Activated naive CD4-positive, alpha-beta T cell treated with anti-CD3 and anti-CD28 coated beads for 36 hours (primary cell): ENCODE data around the gene TMEM204. TPM values are rescaled to one million over a fixed set of nuclear protein-coding genes. Genes with fewer than 3 reads are reported as not detected.

Experiments used
- CTCF ChIA-PET: fragments of 350-600 bp; sonication (Branson Sonifier 250); formaldehyde crosslinking; loops from one replicate; lab custom pipeline; 2021; ENCODE audit warnings: antibody characterized with exemption; lab: Charles Lee
- DNase-seq: peaks from one replicate; pipeline ENCODE4 v3.0.0-alpha.2; 2020
- H3K27ac Mint-ChIP-seq: one replicate; pipeline ENCODE4 v1.8.0; 2021; ENCODE audit warnings: mild to moderate bottlenecking, mixed read lengths
- H3K27me3 Mint-ChIP-seq: one replicate; pipeline ENCODE4 v1.8.0; 2021; ENCODE audit warnings: low read depth, mixed read lengths
- H3K36me3 Mint-ChIP-seq: one replicate; pipeline ENCODE4 v1.8.0; 2021; ENCODE audit warnings: low read depth, mixed read lengths
- H3K4me1 Mint-ChIP-seq: one replicate; pipeline ENCODE4 v1.8.0; 2021; ENCODE audit warnings: low read depth, mixed read lengths
- H3K4me3 Mint-ChIP-seq: one replicate; pipeline ENCODE4 v1.8.0; 2021; ENCODE audit warnings: mild to moderate bottlenecking, moderate library complexity, mixed read lengths
- H3K9me3 Mint-ChIP-seq: one replicate; pipeline ENCODE4 v1.8.0; 2021; ENCODE audit warnings: mixed read lengths
- intact Hi-C: fragments of 100-400 bp; cut with micrococcal nuclease; formaldehyde crosslinking; loops from one replicate; pipeline ENCODE4 v1.15.1; 2023
- total RNA-seq, 2 experiments: library from RNA; stranded (reverse); gene quantifications; one replicate each; pipeline ENCODE4 v1.2.3, GENCODE V29; 2021

TMEM204 gene
- total RNA-seq, 2 experiments from 2014 or later, result 7.7 to 8.2 TPM

- H3K36me3 Mint-ChIP-seq, result peaks cover 19% of the 10 kb centered on the region
- peak overlapping the region; percentile 69 for H3K27ac Mint-ChIP-seq
- peaks cover 16% of the 10 kb centered on the region for H3K4me1 Mint-ChIP-seq
- no peaks in the 10 kb centered on the region for H3K9me3 Mint-ChIP-seq
- H3K27me3 Mint-ChIP-seq, result no peaks in the 10 kb centered on the region
- intact Hi-C loops, result loop anchor here (1.0 to 10.0 kb wide), 5 partner anchors 18 to 185 kb away; partner anchors contain the start of genes CLCN7, CRAMP1, IFT140 and JPT2
- no peak for DNase-seq
- CTCF ChIA-PET, result no interaction called here
- H3K4me3 Mint-ChIP-seq, result peak overlapping the region; percentile 90
Observed at GRCh38 chr16:1493746-1494094, 39.7 kb upstream of the TMEM204 start.

- intact Hi-C loops, result loop anchor here (10.0 kb wide), 1 partner anchor 121 kb away; the partner anchor contains the start of genes CRAMP1 and IFT140
- DNase-seq, result no peak
- H3K36me3 Mint-ChIP-seq, result peaks cover 19% of the 10 kb centered on the region
- H3K4me3 Mint-ChIP-seq, result peak overlapping the region; percentile 90
- peaks cover 16% of the 10 kb centered on the region for H3K4me1 Mint-ChIP-seq
- no peaks in the 10 kb centered on the region for H3K9me3 Mint-ChIP-seq
- H3K27me3 Mint-ChIP-seq, result no peaks in the 10 kb centered on the region
- peak overlapping the region; percentile 69 for H3K27ac Mint-ChIP-seq
- CTCF ChIA-PET, result no interaction called here
Observed at GRCh38 chr16:1494129-1494640, 39.3 kb upstream of the TMEM204 start.

- no peaks in the 10 kb centered on the region for H3K9me3 Mint-ChIP-seq
- no peaks in the 10 kb centered on the region for H3K27me3 Mint-ChIP-seq
- peak overlapping the region; percentile 90 for H3K4me3 Mint-ChIP-seq
- H3K4me1 Mint-ChIP-seq, result peaks cover 16% of the 10 kb centered on the region
- H3K27ac Mint-ChIP-seq, result no peak overlapping the region
- intact Hi-C loops, result loop anchor here (10.0 kb wide), 1 partner anchor 120 kb away; the partner anchor contains the start of genes CRAMP1 and IFT140
- CTCF ChIA-PET, result no interaction called here
- DNase-seq, result no peak
- H3K36me3 Mint-ChIP-seq, result peaks cover 19% of the 10 kb centered on the region
Observed at GRCh38 chr16:1494711-1495110, 38.8 kb upstream of the TMEM204 start.

- DNase-seq, result no peak
- Mint-ChIP-seq H3K4me1 (peaks cover 16% of the 10 kb centered on the region), H3K27ac (no peak overlapping the region), H3K9me3 (no peaks in the 10 kb centered on the region), H3K36me3 (peaks cover 19% of the 10 kb centered on the region), H3K4me3 (peak overlapping the region; percentile 29), H3K27me3 (no peaks in the 10 kb centered on the region)
- intact Hi-C loops, result loop anchor here (10.0 kb wide), 1 partner anchor 119 kb away; the partner anchor contains the start of genes CRAMP1 and IFT140
- CTCF ChIA-PET, result no interaction called here
Observed at GRCh38 chr16:1495211-1495888, 38.1 kb upstream of the TMEM204 start.

GRCh38 chr16:1495889-1496262 is 37.6 kb upstream of the TMEM204 start:
- H3K4me1 Mint-ChIP-seq, result peaks cover 16% of the 10 kb centered on the region
- DNase-seq, result no peak
- CTCF ChIA-PET, result no interaction called here
- peaks cover 19% of the 10 kb centered on the region for H3K36me3 Mint-ChIP-seq
- H3K4me3 Mint-ChIP-seq, result no peak overlapping the region
- H3K9me3 Mint-ChIP-seq, result no peaks in the 10 kb centered on the region
- no peak overlapping the region for H3K27ac Mint-ChIP-seq
- intact Hi-C loops, result loop anchor here (10.0 kb wide), 1 partner anchor 119 kb away; the partner anchor contains the start of genes CRAMP1 and IFT140
- no peaks in the 10 kb centered on the region for H3K27me3 Mint-ChIP-seq

- Mint-ChIP-seq H3K4me1 (peaks cover 16% of the 10 kb centered on the region), H3K4me3 (no peak overlapping the region), H3K27me3 (no peaks in the 10 kb centered on the region), H3K36me3 (peaks cover 19% of the 10 kb centered on the region), H3K27ac (no peak overlapping the region), H3K9me3 (no peaks in the 10 kb centered on the region)
- DNase-seq, result no peak
- CTCF ChIA-PET, result no interaction called here
- intact Hi-C loops, result loop anchor here (10.0 kb wide), 1 partner anchor 118 kb away; the partner anchor contains the start of genes CRAMP1 and IFT140
Observed at GRCh38 chr16:1496464-1496863, 37.0 kb upstream of the TMEM204 start.

- CTCF ChIA-PET, result no interaction called here
- no peaks in the 10 kb centered on the region for H3K27me3 Mint-ChIP-seq
- H3K36me3 Mint-ChIP-seq, result peaks cover 20% of the 10 kb centered on the region
- intact Hi-C loops, result loop anchor here (10.0 kb wide), 1 partner anchor 118 kb away; the partner anchor contains the start of genes CRAMP1 and IFT140
- H3K4me3 Mint-ChIP-seq, result no peak overlapping the region
- DNase-seq, result no peak
- peaks cover 16% of the 10 kb centered on the region for H3K4me1 Mint-ChIP-seq
- no peak overlapping the region for H3K27ac Mint-ChIP-seq
- no peaks in the 10 kb centered on the region for H3K9me3 Mint-ChIP-seq
Observed at GRCh38 chr16:1497014-1497598, 36.4 kb upstream of the TMEM204 start.

- no peaks in the 10 kb centered on the region for H3K27me3 Mint-ChIP-seq
- no peak overlapping the region for H3K27ac Mint-ChIP-seq
- CTCF ChIA-PET, result no interaction called here
- H3K4me3 Mint-ChIP-seq, result no peak overlapping the region
- intact Hi-C loops, result loop anchor here (10.0 kb wide), 1 partner anchor 116 kb away; the partner anchor contains the start of genes CRAMP1 and IFT140
- peaks cover 8% of the 10 kb centered on the region for H3K4me1 Mint-ChIP-seq
- no peak for DNase-seq
- H3K9me3 Mint-ChIP-seq, result no peaks in the 10 kb centered on the region
- peaks cover 27% of the 10 kb centered on the region for H3K36me3 Mint-ChIP-seq
Observed at GRCh38 chr16:1498899-1499676, 34.4 kb upstream of the TMEM204 start.

GRCh38 chr16:1499756-1500464 is 33.6 kb upstream of the TMEM204 start:
- Mint-ChIP-seq H3K27me3 (no peaks in the 10 kb centered on the region), H3K9me3 (no peaks in the 10 kb centered on the region), H3K36me3 (peaks cover 23% of the 10 kb centered on the region), H3K27ac (no peak overlapping the region), H3K4me1 (no peaks in the 10 kb centered on the region), H3K4me3 (no peak overlapping the region)
- CTCF ChIA-PET, result no interaction called here
- intact Hi-C loops, result loop anchor here (10.0 kb wide), 1 partner anchor 115 kb away; the partner anchor contains the start of genes CRAMP1 and IFT140
- DNase-seq, result no peak

GRCh38 chr16:1500465-1501150 is 32.9 kb upstream of the TMEM204 start:
- Mint-ChIP-seq H3K4me3 (no peak overlapping the region), H3K9me3 (no peaks in the 10 kb centered on the region), H3K4me1 (no peaks in the 10 kb centered on the region), H3K27ac (no peak overlapping the region), H3K27me3 (no peaks in the 10 kb centered on the region), H3K36me3 (peaks cover 21% of the 10 kb centered on the region)
- no peak for DNase-seq
- CTCF ChIA-PET, result no interaction called here
- intact Hi-C loops, result no loop called here

GRCh38 chr16:1501630-1502029 is 31.8 kb upstream of the TMEM204 start:
- Mint-ChIP-seq H3K4me1 (no peaks in the 10 kb centered on the region), H3K9me3 (no peaks in the 10 kb centered on the region), H3K27ac (no peak overlapping the region), H3K27me3 (no peaks in the 10 kb centered on the region), H3K4me3 (no peak overlapping the region), H3K36me3 (peaks cover 17% of the 10 kb centered on the region)
- intact Hi-C loops, result no loop called here
- no peak for DNase-seq
- CTCF ChIA-PET, result no interaction called here
